ENCODE results near the gene ACKR1. TPM values are rescaled to one million over a fixed set of nuclear protein-coding genes. Genes with fewer than 3 reads are reported as not detected.

ACKR1 gene
- total RNA-seq, 1 donor from 2014 or later: 642 TPM

GRCh38 chr1:159229260-159229885 is 24.7 kb downstream of the ACKR1 start:
- TF ChIP-seq CTCF (IDR thresholded peaks at IDR 0.05): no peak
- Histone ChIP-seq H3K4me3 (no peak overlapping the region), H3K27ac (no peak overlapping the region), H3K4me1 (no peaks in the 10 kb centered on the region), H3K9me3 (no peaks in the 10 kb centered on the region), H3K27me3 (no peaks in the 10 kb centered on the region), H3K36me3 (no peaks in the 10 kb centered on the region)
- DNase-seq (ENCODE audit: low spot score in 2 of 2): no peak
- intact Hi-C loops (cut with DNase I): no loop called here

- H3K27me3 ChIP-seq: no peaks in the 10 kb centered on the region
- no peak overlapping the region for H3K4me3 ChIP-seq
- no peaks in the 10 kb centered on the region for H3K4me1 ChIP-seq
- no peaks in the 10 kb centered on the region for H3K9me3 ChIP-seq
- intact Hi-C loops (cut with DNase I): no loop called here
- H3K27ac ChIP-seq: no peak overlapping the region
- TF ChIP-seq CTCF (IDR thresholded peaks at IDR 0.05): no peak
- DNase-seq (ENCODE audit: low spot score in 2 of 2): no peak
- no peaks in the 10 kb centered on the region for H3K36me3 ChIP-seq
Observed at GRCh38 chr1:159229896-159230295, 25.2 kb downstream of the ACKR1 start.

GRCh38 chr1:159239551-159240220 is 35.0 kb downstream of the ACKR1 start:
- intact Hi-C loops (cut with DNase I): no loop called here

GRCh38 chr1:159247266-159247665 is 42.6 kb downstream of the ACKR1 start:
- Histone ChIP-seq H3K4me1 (no peaks in the 10 kb centered on the region), H3K36me3 (no peaks in the 10 kb centered on the region), H3K27ac (no peak overlapping the region), H3K27me3 (no peaks in the 10 kb centered on the region), H3K4me3 (no peak overlapping the region), H3K9me3 (no peaks in the 10 kb centered on the region)
- TF ChIP-seq CTCF (IDR thresholded peaks at IDR 0.05): no peak
- intact Hi-C loops (cut with DNase I): no loop called here
- no peak for DNase-seq (ENCODE audit: low spot score in 2 of 2)

More at GRCh38 chr1:159239551-159240220, 35.0 kb downstream of the ACKR1 start:
- Histone ChIP-seq H3K4me1 (no peaks in the 10 kb centered on the region), H3K27me3 (no peaks in the 10 kb centered on the region), H3K9me3 (no peaks in the 10 kb centered on the region), H3K27ac (no peak overlapping the region), H3K36me3 (no peaks in the 10 kb centered on the region), H3K4me3 (no peak overlapping the region)
- no peak for DNase-seq (ENCODE audit: low spot score in 2 of 2)
- TF ChIP-seq CTCF (IDR thresholded peaks at IDR 0.05): no peak

GRCh38 chr1:159248311-159248710 is 43.6 kb downstream of the ACKR1 start:
- H3K36me3 ChIP-seq: no peaks in the 10 kb centered on the region
- DNase-seq (ENCODE audit: low spot score in 2 of 2): no peak
- H3K27me3 ChIP-seq: no peaks in the 10 kb centered on the region
- no peaks in the 10 kb centered on the region for H3K9me3 ChIP-seq
- intact Hi-C loops (cut with DNase I): no loop called here
- no peak overlapping the region for H3K27ac ChIP-seq
- no peak overlapping the region for H3K4me3 ChIP-seq
- H3K4me1 ChIP-seq: no peaks in the 10 kb centered on the region
- no peak for TF ChIP-seq CTCF (IDR thresholded peaks at IDR 0.05)

Data from ascending aorta (tissue), 2 donors.